Esophagus (tissue), 2 donors: ENCODE results near the gene ORM1. TPM values are rescaled to one million over a fixed set of nuclear protein-coding genes. Genes with fewer than 3 reads are reported as not detected.

Experiments
- H3K27ac ChIP-seq, 2 donors: one replicate each; pipeline ENCODE4 v1.5.1; 2013; ENCODE audit warnings: low read depth in 2 of 2, mild to moderate bottlenecking in 2 of 2, inconsistent platforms in 1 of 2, low read length in 1 of 2, moderate library complexity in 1 of 2
- H3K27me3 ChIP-seq, 2 donors: one replicate each; pipeline ENCODE4 v1.6.1; 2013; ENCODE audit warnings: low read length in 2 of 2, control low read depth in 1 of 2, mild to moderate bottlenecking in 1 of 2; ENCODE audit not compliant: insufficient read depth in 2 of 2, control insufficient read depth in 1 of 2
- H3K36me3 ChIP-seq, 2 donors: one replicate each; pipeline ENCODE4 v1.6.1; 2013; ENCODE audit warnings: low read length in 1 of 2; ENCODE audit not compliant: control insufficient read depth in 2 of 2, insufficient read depth in 2 of 2
- H3K4me1 ChIP-seq, 2 donors: one replicate each; pipeline ENCODE4 v1.6.1; 2013; ENCODE audit warnings: low read length in 1 of 2; ENCODE audit not compliant: control insufficient read depth in 2 of 2, insufficient read depth in 2 of 2
- H3K4me3 ChIP-seq, 2 donors: one replicate each; pipeline ENCODE4 v1.5.1; 2013; ENCODE audit warnings: low read length in 2 of 2, mild to moderate bottlenecking in 2 of 2, low read depth in 1 of 2, moderate library complexity in 1 of 2
- H3K9me3 ChIP-seq, 2 donors: one replicate each; pipeline ENCODE4 v1.6.1; 2013; ENCODE audit warnings: mild to moderate bottlenecking in 2 of 2, low read depth in 1 of 2, low read length in 1 of 2, moderate library complexity in 1 of 2; ENCODE audit not compliant: control insufficient read depth in 2 of 2, insufficient read depth in 1 of 2
- WGBS, 2 donors: extraction: QIAGEN DNeasy Blood & Tissue Kit; methylation state at CpG; one replicate each; pipeline ENCODE4 v1.1.7; 2013; 5-methylcytosine and 5-hydroxymethylcytosine counted together
- polyA plus RNA-seq, 2 donors: library from polyadenylated mRNA; stranded (reverse); fragments of 200-250 nt; gene quantifications; one replicate each; pipeline ENCODE4 v1.2.3, GENCODE V29; 2013
- donor health status: healthy with polysubstance abuse.
- donor health status: Bipolar disorder and iron deficiency.

Gene ORM1
- polyA plus RNA-seq, 2 donors, result 0.11 TPM; not detected in 1

DNA sequence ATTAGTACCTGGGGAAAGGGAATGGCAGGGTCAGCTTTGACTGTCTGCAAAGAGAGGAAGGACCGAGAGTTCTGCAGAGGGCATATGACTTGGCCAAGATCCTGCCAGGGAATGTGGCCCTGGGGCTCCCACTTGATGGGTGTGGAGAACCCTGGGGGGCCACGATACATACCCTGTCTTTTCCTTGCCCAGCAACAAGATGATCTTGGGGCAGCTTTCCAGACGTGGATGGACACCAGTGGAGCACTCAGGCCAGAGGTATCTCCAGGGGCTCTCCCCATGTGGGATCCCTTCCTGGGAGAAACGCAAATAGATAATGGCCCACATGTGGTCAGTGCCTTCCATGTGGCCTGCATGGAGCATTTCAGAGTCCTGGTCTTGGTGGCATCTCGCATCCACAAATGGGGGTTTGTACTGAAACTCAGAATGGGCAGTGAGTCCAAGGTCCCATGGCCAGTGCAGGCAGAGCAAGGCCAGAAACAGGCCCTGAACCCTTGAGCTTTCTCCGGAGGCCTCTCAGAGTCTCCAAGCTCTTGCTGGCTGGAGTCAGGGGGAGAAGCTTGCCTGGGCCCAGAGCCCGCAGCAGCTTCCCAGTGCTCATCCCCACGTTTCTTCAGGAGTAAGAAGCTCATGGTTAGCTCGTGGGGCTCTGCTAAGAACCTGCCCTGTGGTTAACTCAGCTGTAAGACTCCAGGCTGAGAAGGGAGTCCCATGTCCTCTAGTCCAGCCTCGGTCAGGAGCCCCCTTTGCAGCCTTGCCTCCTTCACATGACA lies 18.3 kb upstream of the ORM1 start:
- H3K27ac ChIP-seq, result no peak overlapping the region
- 84 to 86% methylated on average over 10 of the region's 10 CpGs for WGBS, 2 donors
- H3K4me3 ChIP-seq, result no peak overlapping the region
- no peaks in the 10 kb centered on the region for H3K9me3 ChIP-seq
- H3K27me3 ChIP-seq, result no peaks in the 10 kb centered on the region
- H3K4me1 ChIP-seq, result no peaks in the 10 kb centered on the region
- peaks cover 0 to 10% of the 10 kb centered on the region in 2 donors for H3K36me3 ChIP-seq

DNA sequence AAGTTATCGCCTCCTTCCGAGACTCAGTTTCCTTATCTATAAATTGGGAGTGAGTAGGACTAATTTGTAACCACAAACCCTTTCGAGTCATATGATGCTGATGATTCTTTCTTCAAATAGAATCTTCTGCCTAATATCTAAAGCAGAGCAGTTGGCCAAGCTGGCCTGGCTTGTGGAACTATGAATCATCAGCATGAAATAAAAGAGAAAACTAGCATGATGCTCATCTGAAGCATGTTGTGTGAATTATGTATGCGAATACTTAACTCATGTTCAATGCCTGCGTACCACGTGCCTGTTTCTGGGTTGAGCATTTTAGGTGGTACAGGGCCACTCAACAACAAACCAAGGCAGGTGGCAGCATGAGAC lies 15.0 kb upstream of the ORM1 start:
- Histone ChIP-seq H3K9me3 (no peaks in the 10 kb centered on the region), H3K4me3 (no peak overlapping the region), H3K27ac (no peak overlapping the region), H3K4me1 (no peaks in the 10 kb centered on the region), H3K36me3 (peaks cover 0 to 11% of the 10 kb centered on the region in 2 donors), H3K27me3 (no peaks in the 10 kb centered on the region)
- 87 to 92% methylated on average over 6 of the region's 6 CpGs for WGBS, 2 donors

DNA sequence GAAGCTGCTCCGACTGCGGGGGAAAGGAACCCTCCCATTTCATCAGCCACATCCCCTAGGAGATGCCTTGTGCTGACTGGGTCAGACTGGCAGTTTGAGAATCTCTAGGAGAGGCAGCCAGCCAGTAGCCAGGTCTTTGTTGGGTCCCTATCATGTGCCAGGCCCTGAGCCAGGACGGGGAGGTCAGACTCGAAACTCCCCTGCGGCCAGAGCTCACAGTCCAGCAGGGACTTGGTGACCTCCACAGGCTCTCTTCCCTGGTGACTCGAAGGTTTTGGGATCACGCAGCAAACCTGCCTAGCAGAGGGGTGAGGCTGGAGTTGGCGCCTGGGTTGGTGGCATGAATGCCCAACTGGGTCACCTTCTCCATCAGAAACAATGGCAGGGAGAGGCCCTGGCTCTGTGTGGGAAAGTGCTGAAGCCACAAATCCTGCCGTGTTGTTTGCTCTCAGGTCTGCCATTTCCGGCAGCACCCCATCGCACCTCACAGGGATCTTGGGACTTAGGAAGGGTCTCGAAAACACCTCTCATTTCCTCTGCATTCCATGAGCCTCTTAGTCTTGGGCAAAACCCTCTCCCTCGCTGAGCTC lies 14.4 kb upstream of the ORM1 start:
- H3K27ac ChIP-seq, result no peak overlapping the region
- no peaks in the 10 kb centered on the region for H3K4me1 ChIP-seq
- peaks cover 0 to 11% of the 10 kb centered on the region in 2 donors for H3K36me3 ChIP-seq
- no peak overlapping the region for H3K4me3 ChIP-seq
- H3K9me3 ChIP-seq, result no peaks in the 10 kb centered on the region
- H3K27me3 ChIP-seq, result no peaks in the 10 kb centered on the region
- 92 to 94% methylated on average over 13 of the region's 13 CpGs for whole genome bisulfite sequencing, 2 donors

DNA sequence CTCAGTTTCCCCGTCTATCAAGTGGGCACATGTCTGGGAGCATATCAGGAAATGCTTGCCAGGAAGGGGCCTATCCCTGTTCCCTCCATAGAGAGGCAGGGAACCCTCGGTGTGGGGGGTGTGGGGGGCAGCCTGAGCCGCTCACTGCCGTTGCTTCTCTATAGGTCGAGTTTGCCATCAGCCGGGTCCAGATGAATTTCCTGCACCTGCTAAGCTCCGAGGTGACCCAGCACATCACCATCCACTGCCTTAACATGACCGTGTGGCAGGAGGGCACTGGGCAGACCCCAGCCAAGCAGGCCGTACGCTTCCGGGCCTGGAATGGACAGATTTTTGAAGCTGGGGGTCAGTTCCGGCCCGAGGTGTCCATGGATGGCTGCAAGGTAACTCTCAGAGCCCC lies 13.8 kb upstream of the ORM1 start:
- H3K4me1 ChIP-seq, result no peaks in the 10 kb centered on the region
- H3K27me3 ChIP-seq, result no peaks in the 10 kb centered on the region
- H3K9me3 ChIP-seq, result no peaks in the 10 kb centered on the region
- no peak overlapping the region for H3K27ac ChIP-seq
- H3K4me3 ChIP-seq, result no peak overlapping the region
- 89 to 92% methylated on average over 13 of the region's 13 CpGs for WGBS, 2 donors
- peaks cover 0 to 11% of the 10 kb centered on the region in 2 donors for H3K36me3 ChIP-seq

DNA sequence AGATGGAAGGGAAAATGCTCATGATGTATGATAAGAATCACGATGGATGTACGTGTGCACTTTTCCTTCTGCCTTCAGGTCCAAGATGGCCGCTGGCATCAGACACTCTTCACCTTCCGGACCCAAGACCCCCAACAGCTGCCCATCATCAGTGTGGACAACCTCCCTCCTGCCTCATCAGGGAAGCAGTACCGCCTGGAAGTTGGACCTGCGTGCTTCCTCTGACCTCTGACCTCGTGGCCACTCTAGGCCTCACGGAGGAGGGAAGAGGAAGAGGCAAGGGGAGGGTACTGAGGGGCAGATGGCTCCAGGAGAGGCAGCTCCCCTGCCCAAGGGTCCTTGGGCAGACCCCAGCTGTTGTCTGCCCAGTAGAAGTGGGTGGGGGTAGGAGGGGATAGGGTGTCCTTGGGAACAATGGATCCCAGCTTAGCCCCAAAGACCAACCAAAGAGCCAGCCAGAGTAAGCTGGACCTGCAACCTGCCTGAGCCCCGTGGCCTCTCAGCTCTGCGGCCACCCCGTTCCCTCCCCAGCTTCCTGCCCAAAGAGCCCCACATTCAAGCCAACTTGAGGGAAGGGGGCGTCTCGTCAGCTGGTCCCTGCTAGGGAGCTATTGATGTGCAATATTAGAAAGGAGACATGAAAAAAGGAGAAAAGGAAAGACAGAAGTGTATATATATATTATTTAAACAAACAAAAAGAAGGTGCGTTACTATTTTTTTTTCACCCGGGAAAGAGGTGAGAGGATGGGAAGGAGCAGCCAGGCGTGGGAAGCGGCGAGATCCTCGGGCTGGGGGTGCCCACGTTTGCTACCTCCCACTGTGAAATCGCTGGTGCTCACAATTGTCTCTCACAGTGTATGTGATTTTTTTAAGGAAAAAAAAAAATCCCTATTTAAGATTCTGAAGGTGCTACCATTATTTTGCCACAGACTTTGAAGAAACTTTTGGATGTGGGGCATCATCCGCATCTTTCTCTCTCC lies 12.1 kb upstream of the ORM1 start:
- WGBS, 2 donors, result 87% methylated on average over 21 to 22 of the region's 22 CpGs
- Histone ChIP-seq H3K9me3 (peaks cover 0 to 5% of the 10 kb centered on the region in 2 donors), H3K36me3 (peaks cover 0 to 9% of the 10 kb centered on the region in 2 donors), H3K27ac (no peak overlapping the region), H3K4me3 (no peak overlapping the region), H3K4me1 (no peaks in the 10 kb centered on the region), H3K27me3 (no peaks in the 10 kb centered on the region)

DNA sequence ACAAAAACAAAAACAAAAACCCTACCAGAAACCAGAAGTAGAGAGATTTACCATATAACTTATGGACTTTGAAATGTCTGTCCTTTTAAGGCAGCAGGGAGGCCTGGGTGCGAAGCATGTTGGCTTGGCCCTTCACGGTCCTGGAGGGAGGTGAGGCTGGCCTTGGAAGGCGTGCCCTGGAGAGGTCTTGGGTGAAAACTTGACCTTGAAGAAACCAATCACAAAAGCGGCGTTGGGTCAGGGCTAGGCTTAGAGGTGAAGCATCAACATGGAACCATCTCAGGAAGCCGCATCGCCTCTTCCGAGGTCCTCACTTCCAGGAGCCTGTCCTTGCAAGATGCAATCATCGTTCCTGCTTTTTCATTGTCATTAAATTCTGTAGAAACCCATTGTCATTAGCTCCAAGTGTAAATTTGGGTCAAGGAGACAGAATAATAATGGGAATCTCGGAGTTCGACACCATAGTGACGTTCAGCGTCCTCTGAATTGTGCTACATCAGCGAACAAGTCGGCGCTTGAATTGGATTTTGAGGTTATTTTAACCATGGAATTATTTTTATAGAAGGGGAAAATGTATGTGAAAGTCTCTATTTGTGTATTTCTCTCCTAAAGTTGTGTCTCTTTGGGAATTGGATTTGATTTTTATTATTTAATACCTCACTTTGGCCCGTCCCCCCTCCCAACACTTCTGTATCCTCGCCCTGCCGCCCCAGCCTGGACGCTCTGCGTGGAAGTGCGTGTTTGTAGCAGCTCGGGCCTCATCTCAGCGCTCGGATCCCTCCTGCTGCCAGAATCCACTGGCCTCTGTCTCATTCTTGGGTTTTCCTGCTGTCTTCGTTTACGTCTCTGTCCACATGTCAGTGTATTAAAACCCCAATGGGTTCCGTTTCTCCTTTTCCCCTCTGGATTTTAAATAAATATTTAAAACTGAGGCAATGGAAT lies 11.1 kb upstream of the ORM1 start:
- peaks cover 0 to 5% of the 10 kb centered on the region in 2 donors for H3K9me3 ChIP-seq
- no peaks in the 10 kb centered on the region for H3K27me3 ChIP-seq
- H3K27ac ChIP-seq, result no peak overlapping the region
- peaks cover 0 to 9% of the 10 kb centered on the region in 2 donors for H3K36me3 ChIP-seq
- no peak overlapping the region for H3K4me3 ChIP-seq
- WGBS, 2 donors, result 90 to 91% methylated on average over 28 of the region's 28 CpGs
- H3K4me1 ChIP-seq, result peaks cover 0 to 2% of the 10 kb centered on the region in 2 donors

DNA sequence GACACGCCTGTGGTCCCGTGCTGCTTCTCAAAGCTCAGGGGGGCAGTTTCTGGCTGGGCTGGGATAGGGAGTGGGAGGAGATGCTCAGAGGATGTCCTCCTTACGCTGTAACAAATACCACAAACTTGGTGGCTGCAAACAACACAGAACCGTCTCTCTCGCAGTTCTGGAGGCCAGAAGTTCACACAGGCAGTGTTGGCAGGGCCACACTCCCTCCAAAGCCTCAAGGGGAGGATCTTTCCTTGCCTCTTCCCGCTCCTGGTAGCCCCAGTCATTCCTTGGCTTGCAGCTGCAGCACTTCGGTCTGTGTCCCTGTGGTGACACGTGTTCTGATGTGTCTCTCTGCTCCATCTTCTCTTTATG lies 10.4 kb upstream of the ORM1 start:
- no peak overlapping the region for H3K4me3 ChIP-seq
- H3K27me3 ChIP-seq, result no peaks in the 10 kb centered on the region
- WGBS, 2 donors, result 74 to 78% methylated on average over 8 of the region's 8 CpGs
- peaks cover 0 to 2% of the 10 kb centered on the region in 2 donors for H3K4me1 ChIP-seq
- peaks cover 0 to 5% of the 10 kb centered on the region in 2 donors for H3K9me3 ChIP-seq
- no peak overlapping the region for H3K27ac ChIP-seq
- H3K36me3 ChIP-seq, result peaks cover 0 to 5% of the 10 kb centered on the region in 2 donors

DNA sequence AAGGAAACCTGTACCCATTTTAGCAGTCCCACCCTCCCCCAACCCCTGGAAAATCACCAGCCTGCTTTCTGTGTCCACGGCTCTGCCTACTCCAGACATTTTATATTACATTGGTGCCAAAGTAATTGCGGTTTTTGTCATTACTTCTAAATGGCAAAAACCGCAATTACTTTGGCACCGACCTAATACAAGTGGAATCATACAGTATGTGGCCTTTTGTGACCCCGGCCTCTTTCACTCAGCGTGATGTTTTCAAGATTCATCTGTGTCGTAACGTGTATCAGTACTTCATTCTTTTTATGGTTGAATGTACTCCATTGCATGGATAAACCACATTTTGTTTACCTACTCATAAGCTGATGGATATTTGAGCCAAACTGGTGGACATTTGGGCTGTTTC lies 9.7 kb upstream of the ORM1 start:
- no peak overlapping the region for H3K27ac ChIP-seq
- no peak overlapping the region for H3K4me3 ChIP-seq
- H3K27me3 ChIP-seq, result no peaks in the 10 kb centered on the region
- WGBS, 2 donors, result 86% methylated on average over 8 of the region's 8 CpGs
- peaks cover 0 to 5% of the 10 kb centered on the region in 2 donors for H3K36me3 ChIP-seq
- peaks cover 0 to 2% of the 10 kb centered on the region in 2 donors for H3K4me1 ChIP-seq
- H3K9me3 ChIP-seq, result peaks cover 0 to 5% of the 10 kb centered on the region in 2 donors
